Peyer's patch (tissue), 4 donors: Measurements from ENCODE around the gene STH. TPM values are rescaled to one million over a fixed set of nuclear protein-coding genes. Genes with fewer than 3 reads are reported as not detected.

ENCODE experiments used
- DNase-seq, 3 donors: peaks; one replicate each; pipeline ENCODE4 v3.0.0-alpha.2; 2017 to 2019
- H3K27ac ChIP-seq, 4 donors: fragments of 200-600 bp; sonication (generic); one replicate each; pipeline ENCODE4 v1.5.1; 2016 to 2019
- H3K27me3 ChIP-seq, 2 donors: fragments of 200-600 bp; sonication (generic); one replicate each; pipeline ENCODE4 v1.5.1; 2019
- H3K36me3 ChIP-seq, 3 donors: fragments of 200-600 bp; sonication (generic); one replicate each; pipeline ENCODE4 v1.5.1; 2016 to 2019
- H3K4me1 ChIP-seq, 4 donors: fragments of 200-600 bp; sonication (generic); one replicate each; pipeline ENCODE4 v1.5.1; 2016 to 2019
- H3K4me3 ChIP-seq, 4 donors: fragments of 200-600 bp; sonication (generic); 1 replicate in 3 of 4; 2 replicates in 1 of 4; pipeline ENCODE4 v1.5.1; 2016 to 2019; ENCODE audit warnings: mild to moderate bottlenecking in 1 of 4
- H3K9me3 ChIP-seq, 4 donors: fragments of 200-600 bp; sonication (generic); one replicate each; pipeline ENCODE4 v1.5.1; 2016 to 2019; ENCODE audit warnings: mild to moderate bottlenecking in 1 of 4
- CTCF ChIP-seq, 6 experiments: fragments of 450-650 bp in 4 of 6; fragments of 200-600 bp in 2 of 6; sonication (generic) in 1 of 6; IDR thresholded peaks; one replicate each; pipeline ENCODE4 v1.5.1; 2017 to 2019; ENCODE audit warnings: antibody characterized with exemption in 6 of 6, mild to moderate bottlenecking in 3 of 6, moderate library complexity in 1 of 6
- POLR2A ChIP-seq, 2 donors: fragments of 450-650 bp; IDR thresholded peaks; one replicate each; pipeline ENCODE4 v1.5.1; 2017; ENCODE audit warnings: antibody characterized with exemption in 2 of 2, mild to moderate bottlenecking in 2 of 2, moderate library complexity in 2 of 2
- total RNA-seq, 4 donors: library from RNA; depleted of rRNA; stranded (reverse); fragments of >200 nt; gene quantifications; one replicate each; pipeline ENCODE4 v1.1.0, GENCODE V29; 2016

STH gene
- total RNA-seq, 4 donors from 2014 or later = not detected

GRCh38 chr17:45967378-45967777 lies 31.7 kb upstream of the STH start:
- no peaks in the 10 kb centered on the region for H3K4me1 ChIP-seq
- no peak for DNase-seq
- no peak for TF ChIP-seq CTCF (IDR thresholded peaks at IDR 0.05)

GRCh38 chr17:45968732-45969131 lies 30.3 kb upstream of the STH start:
- TF ChIP-seq CTCF (IDR thresholded peaks at IDR 0.05) (no peak), POLR2A (IDR thresholded peaks at IDR 0.05) (no peak)
- H3K9me3 ChIP-seq = no peaks in the 10 kb centered on the region
- H3K27me3 ChIP-seq = no peaks in the 10 kb centered on the region
- no peak overlapping the region for H3K4me3 ChIP-seq
- H3K27ac ChIP-seq = no peak overlapping the region
- H3K36me3 ChIP-seq = no peaks in the 10 kb centered on the region
- no peaks in the 10 kb centered on the region for H3K4me1 ChIP-seq
- DNase-seq = no peak

More at GRCh38 chr17:45967378-45967777, 31.7 kb upstream of the STH start:
- H3K27ac ChIP-seq = no peak overlapping the region
- no peaks in the 10 kb centered on the region for H3K36me3 ChIP-seq
- H3K27me3 ChIP-seq = no peaks in the 10 kb centered on the region
- no peaks in the 10 kb centered on the region for H3K9me3 ChIP-seq
- no peak overlapping the region for H3K4me3 ChIP-seq

GRCh38 chr17:45969726-45970125 lies 29.3 kb upstream of the STH start:
- Histone ChIP-seq H3K4me3 (no peak overlapping the region), H3K9me3 (no peaks in the 10 kb centered on the region), H3K36me3 (no peaks in the 10 kb centered on the region), H3K4me1 (no peaks in the 10 kb centered on the region), H3K27ac (no peak overlapping the region), H3K27me3 (no peaks in the 10 kb centered on the region)
- TF ChIP-seq CTCF (IDR thresholded peaks at IDR 0.05) (no peak), POLR2A (IDR thresholded peaks at IDR 0.05) (no peak)
- DNase-seq = no peak

GRCh38 chr17:45970659-45971058 lies 28.4 kb upstream of the STH start:
- H3K27ac ChIP-seq = no peak overlapping the region
- no peak for TF ChIP-seq CTCF (IDR thresholded peaks at IDR 0.05)
- TF ChIP-seq POLR2A (IDR thresholded peaks at IDR 0.05) = no peak
- DNase-seq = no peak

GRCh38 chr17:45971698-45972141 lies 27.3 kb upstream of the STH start:
- H3K27ac ChIP-seq = no peak overlapping the region
- no peak overlapping the region for H3K4me3 ChIP-seq
- TF ChIP-seq POLR2A (IDR thresholded peaks at IDR 0.05) = no peak
- no peak for TF ChIP-seq CTCF (IDR thresholded peaks at IDR 0.05)
- no peaks in the 10 kb centered on the region for H3K36me3 ChIP-seq
- DNase-seq = no peak
- no peaks in the 10 kb centered on the region for H3K4me1 ChIP-seq
- H3K9me3 ChIP-seq = no peaks in the 10 kb centered on the region
- no peaks in the 10 kb centered on the region for H3K27me3 ChIP-seq

More at GRCh38 chr17:45970659-45971058, 28.4 kb upstream of the STH start:
- Histone ChIP-seq H3K4me1 (no peaks in the 10 kb centered on the region), H3K27me3 (no peaks in the 10 kb centered on the region), H3K9me3 (no peaks in the 10 kb centered on the region), H3K36me3 (no peaks in the 10 kb centered on the region), H3K4me3 (no peak overlapping the region)

GRCh38 chr17:45972531-45972930 lies 26.5 kb upstream of the STH start:
- H3K4me1 ChIP-seq = no peaks in the 10 kb centered on the region
- no peaks in the 10 kb centered on the region for H3K9me3 ChIP-seq
- no peaks in the 10 kb centered on the region for H3K36me3 ChIP-seq
- H3K27me3 ChIP-seq = no peaks in the 10 kb centered on the region
- no peak for DNase-seq
- no peak overlapping the region for H3K27ac ChIP-seq
- TF ChIP-seq CTCF (IDR thresholded peaks at IDR 0.05) (no peak), POLR2A (IDR thresholded peaks at IDR 0.05) (no peak)
- H3K4me3 ChIP-seq = no peak overlapping the region
